ENCODE results near the gene WDR86. TPM values are rescaled to one million over a fixed set of nuclear protein-coding genes. Genes with fewer than 3 reads are reported as not detected.

WDR86 gene
- polyA plus RNA-seq, 2 of the 4 experiments (the other 2 are of a cell fraction): 0.17 to 0.19 TPM

- ATAC-seq: no peak
- FAIRE-seq: no peak
- CTCF ChIA-PET: interaction anchor here (1.0 kb wide), 1 partner anchor 39 kb away, joined by 5 read pairs; no protein-coding TSS in a partner anchor
- peaks cover 23% of the 10 kb centered on the region for H3K4me1 ChIP-seq
- peak overlapping the region; percentile 46; the same call in 2 of the 3 replicates for H3K4me3 ChIP-seq
- POLR2A ChIA-PET: no interaction called here
- no peaks in the 10 kb centered on the region for H3K9me3 ChIP-seq
- H3K4me2 ChIP-seq: peak overlapping the region; percentile 91; the same call in 2 of the 3 replicates
- DNase-seq (ENCODE audit: low read depth in 1 of 2, low spot score in 1 of 2): no peak
- H3K27ac ChIP-seq: peak overlapping the region in 1 of 2 experiments; percentile 86; a peak in 4 of 6 replicates
- TF ChIP-seq NPAS2 (CRISPR knock-in tag; IDR thresholded peaks at IDR 0.05; ENCODE audit: borderline replicate concordance) (no peak), BHLHE40 (IDR thresholded peaks at IDR 0.05; ENCODE audit: low read depth, low read length) (no peak), GATA3 (IDR thresholded peaks at IDR 0.05; ENCODE audit: borderline replicate concordance) (no peak), POLR2AphosphoS2 (conservative IDR thresholded peaks at IDR 0.05; ENCODE audit: low read length) (no peak), ZC3H11A (IDR thresholded peaks at IDR 0.05) (no peak), HES2 (IDR thresholded peaks at IDR 0.05) (no peak), BCL3 (IDR thresholded peaks at IDR 0.05) (no peak), NR3C1 (IDR thresholded peaks at IDR 0.05) (no peak), REST (IDR thresholded peaks at IDR 0.05) (no peak), SREBF2 (IDR thresholded peaks at IDR 0.05) (no peak), E2F6 (IDR thresholded peaks at IDR 0.05; ENCODE audit: borderline replicate concordance, low read depth) (no peak), RCOR1 (IDR thresholded peaks at IDR 0.05; ENCODE audit: low read depth, low read length) (no peak), HEYL (CRISPR knock-in tag; IDR thresholded peaks at IDR 0.05) (no peak), USF2 (IDR thresholded peaks at IDR 0.05) (no peak), ZSCAN20 (CRISPR knock-in tag; IDR thresholded peaks at IDR 0.05) (no peak), TFCP2L1 (CRISPR knock-in tag; IDR thresholded peaks at IDR 0.05) (no peak)
- WGBS (ENCODE audit: missing lambda C conversion rate): 86% methylated on average over 30 of the region's 61 CpGs
Observed at GRCh38 chr7:151408839-151409666, 785 bp downstream of the WDR86 start.

GRCh38 chr7:151408498-151408838, 1.4 kb downstream of the WDR86 start:
- ChIA-PET CTCF (no interaction called here), POLR2A (no interaction called here)
- ATAC-seq (peak in 1 of 2 experiments; percentile 11; a peak in 1 of 6 replicates), FAIRE-seq (no peak), DNase-seq (ENCODE audit: low read depth in 1 of 2, low spot score in 1 of 2) (no peak)
- 92% methylated on average over 5 of the region's 7 CpGs for WGBS (ENCODE audit: missing lambda C conversion rate)
- peaks cover 29% of the 10 kb centered on the region for H3K4me1 ChIP-seq
- H3K27ac ChIP-seq: 0 out of 6 replicates have a peak overlapping the region, but pooled peaks of 1 of the 2 experiments have one; percentile 6
- H3K4me3 ChIP-seq: no peak overlapping the region
- H3K9me3 ChIP-seq: no peaks in the 10 kb centered on the region
- no peak for TF ChIP-seq REST (IDR thresholded peaks at IDR 0.05)
- H3K4me2 ChIP-seq: no peak overlapping the region

Data from A549 (cell line).